Colon (tissue), 2 donors: ENCODE results near the gene GAK.

Experiments used
- FAIRE-seq: peaks from 2 replicates; lab custom pipeline; 2012; peaks lifted over from hg19 to GRCh38; lab: Jason Lieb, UNC
- donor health status: control.
- donor health status: control.

The GAK gene

DNA sequence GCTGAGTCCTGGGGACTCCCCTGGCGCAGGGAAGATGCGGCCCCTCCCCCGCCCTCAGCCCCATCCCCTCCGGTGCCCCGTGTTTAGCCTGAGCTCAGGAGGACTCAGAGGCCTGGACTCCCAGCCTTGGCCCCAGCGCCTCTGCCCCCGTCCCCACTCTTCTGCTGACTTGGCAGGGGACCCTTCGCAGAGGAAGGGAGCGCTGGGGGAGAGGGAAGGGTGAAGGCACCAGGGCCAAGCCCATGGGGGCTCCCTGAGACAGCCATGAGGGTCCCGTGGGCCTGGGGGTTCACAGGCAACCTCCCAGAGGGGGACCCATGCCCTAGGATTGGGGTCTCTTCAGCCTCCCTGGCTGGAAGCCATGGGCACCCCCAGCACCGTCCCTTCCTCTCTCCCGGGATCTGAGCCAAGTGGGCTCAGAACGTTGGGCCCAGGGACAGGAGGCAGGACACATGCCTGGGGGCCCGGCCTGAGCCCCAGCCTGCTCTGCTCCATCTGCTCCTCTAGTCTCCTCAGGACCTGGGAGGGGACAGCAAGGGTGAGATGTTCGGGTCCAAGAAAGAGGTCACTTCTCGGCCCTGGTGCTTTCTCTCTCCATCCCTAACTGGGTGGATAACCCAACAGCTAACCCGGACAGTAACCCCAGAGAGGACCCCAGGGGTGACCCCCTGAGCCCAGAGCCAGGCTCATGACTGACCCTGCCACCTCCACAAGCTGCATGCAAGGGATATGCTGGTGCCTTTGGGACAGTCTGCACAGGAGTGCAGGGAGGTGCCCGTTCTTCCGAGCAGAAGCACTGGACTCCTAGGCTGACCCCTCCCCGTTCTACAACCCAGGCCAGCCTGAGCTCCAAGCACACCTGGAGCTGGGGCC is 104.7 kb downstream of the GAK start:
- no peak for FAIRE-seq

- FAIRE-seq, result no peak
Observed at GRCh38 chr4:826508-827208, 105.5 kb downstream of the GAK start.

DNA sequence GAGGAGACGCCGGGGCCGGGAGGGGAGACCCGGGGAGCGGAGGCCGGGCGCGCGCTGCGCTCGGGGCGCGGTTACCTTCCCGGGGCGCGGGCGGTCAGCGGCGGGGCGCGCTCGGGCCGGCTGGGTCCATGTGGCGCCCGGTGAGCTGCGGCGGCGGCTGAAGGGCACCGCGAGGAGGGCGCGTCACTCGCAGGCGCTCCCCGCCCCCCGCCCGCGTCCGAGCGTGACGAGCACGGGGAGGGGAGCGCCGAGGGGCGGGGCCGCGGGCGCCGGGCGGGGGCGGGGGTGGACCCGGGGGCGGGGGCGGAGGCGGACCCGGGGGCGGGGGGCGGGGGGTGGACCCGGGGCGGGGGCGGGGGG is 106.2 kb downstream of the GAK start, which contains the start of gene CPLX1:
CPLX1 (minus strand) TSS at position 159 of the 360 bp plus-strand sequence. CDS start 1,607 bp downstream, outside the sequence.
- FAIRE-seq, result no peak

GRCh38 chr4:825063-825970 is 106.8 kb downstream of the GAK start:
- FAIRE-seq, result no peak

GRCh38 chr4:824461-825062 is 107.6 kb downstream of the GAK start:
- no peak for FAIRE-seq

DNA sequence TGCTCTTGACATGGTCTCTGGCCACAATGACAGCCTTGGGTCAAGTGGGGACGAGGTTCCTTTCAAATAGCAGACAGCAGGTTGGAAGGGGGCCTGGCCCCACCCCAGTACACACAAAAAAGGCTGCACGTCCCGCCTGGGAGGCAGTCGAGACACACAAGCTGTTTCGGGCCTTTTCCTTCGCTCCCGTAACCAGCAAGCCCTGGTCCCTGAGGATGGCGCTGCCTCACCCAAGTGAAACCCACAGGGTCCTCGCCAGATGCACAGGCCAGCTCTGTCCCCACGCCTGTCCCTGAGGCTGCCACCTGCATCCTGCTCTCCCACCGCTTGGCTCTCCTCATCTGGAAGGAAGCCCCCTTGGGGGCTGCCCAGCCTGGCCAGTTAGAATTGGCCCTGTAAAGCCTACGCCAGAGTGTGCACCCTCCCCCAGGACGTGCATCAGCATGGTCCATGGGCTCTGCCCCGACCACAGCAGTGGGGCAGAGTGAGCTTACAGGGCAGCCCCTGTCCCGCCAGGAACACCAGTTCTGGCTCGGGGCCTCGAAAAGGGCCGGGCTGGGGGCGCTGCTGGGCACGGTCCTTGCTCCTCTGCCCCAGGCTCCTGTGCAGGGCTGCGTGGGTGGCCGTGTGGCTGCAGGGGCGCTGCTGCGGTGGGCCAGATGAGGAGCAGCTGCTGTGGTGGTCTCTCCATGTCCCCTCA is 108.2 kb downstream of the GAK start:
- no peak for FAIRE-seq

DNA sequence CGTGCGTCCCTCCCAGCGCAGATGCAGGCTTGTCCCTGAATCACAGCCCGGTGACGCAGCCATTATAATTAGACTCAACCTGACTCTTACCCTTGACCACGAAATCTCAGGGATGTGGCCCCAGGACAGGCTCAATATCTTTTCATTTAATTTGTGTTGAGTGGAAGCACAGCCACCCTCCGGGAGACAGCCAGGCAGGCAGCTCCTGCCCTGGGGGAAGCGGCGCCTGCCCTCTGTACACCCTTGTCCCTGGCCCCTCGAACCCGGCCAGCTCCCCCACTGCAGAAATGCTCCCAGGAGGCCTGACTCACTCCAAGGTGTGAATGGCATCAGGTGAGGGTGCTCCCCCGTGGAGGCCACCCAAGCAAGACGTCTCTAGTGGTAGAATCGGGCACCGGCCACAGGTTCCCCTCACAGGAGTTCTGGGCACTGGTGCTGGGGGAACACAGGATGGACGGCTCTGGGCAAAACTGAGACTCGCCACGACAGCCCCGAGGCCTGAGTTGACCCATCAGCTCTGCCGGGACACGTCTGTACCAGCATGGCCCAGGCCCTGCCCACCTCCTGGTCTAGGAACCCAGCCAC is 108.8 kb downstream of the GAK start:
- FAIRE-seq, result no peak

- FAIRE-seq, result no peak
Observed at GRCh38 chr4:822361-823175, 109.5 kb downstream of the GAK start.

DNA sequence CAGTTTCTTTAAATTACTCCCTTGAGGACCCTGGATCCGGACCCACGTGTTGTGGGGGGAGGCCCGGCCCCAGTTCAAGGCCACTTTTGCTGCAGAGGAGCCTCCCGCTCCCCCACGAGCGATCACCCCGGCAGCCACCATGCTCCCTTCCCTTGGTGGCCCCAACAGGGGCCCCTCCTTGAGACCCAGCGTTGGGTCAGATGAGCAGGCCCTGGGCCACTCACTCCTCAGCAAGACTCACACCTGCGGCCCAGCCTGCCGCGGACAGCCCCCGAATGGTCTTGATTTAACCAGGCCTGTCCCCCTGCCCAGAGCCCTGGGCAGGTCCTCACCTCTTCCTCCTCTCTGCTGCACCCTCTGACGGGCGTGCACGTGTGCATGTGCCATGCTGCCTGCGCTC is 110.5 kb downstream of the GAK start:
- no peak for FAIRE-seq

DNA sequence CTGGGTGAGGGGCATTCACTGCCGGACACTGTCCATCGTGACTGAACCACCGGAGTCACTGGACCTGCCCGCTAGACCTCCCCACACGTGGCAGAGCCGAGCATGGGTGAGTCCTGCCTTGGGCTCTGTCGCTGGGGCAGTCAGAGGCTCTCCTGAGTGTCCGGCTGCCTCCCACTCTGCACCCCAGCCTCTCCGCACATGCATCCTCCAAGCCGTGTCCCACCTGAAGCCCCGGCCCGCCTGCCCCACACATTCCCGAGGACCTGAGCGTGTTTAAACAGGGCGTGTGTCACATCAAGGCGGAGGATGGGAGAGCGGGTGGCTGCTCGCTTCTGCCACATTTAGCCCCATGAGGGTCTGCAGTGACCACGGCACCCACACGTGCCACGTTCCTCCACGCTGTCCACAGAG is 110.9 kb downstream of the GAK start:
- no peak for FAIRE-seq

DNA sequence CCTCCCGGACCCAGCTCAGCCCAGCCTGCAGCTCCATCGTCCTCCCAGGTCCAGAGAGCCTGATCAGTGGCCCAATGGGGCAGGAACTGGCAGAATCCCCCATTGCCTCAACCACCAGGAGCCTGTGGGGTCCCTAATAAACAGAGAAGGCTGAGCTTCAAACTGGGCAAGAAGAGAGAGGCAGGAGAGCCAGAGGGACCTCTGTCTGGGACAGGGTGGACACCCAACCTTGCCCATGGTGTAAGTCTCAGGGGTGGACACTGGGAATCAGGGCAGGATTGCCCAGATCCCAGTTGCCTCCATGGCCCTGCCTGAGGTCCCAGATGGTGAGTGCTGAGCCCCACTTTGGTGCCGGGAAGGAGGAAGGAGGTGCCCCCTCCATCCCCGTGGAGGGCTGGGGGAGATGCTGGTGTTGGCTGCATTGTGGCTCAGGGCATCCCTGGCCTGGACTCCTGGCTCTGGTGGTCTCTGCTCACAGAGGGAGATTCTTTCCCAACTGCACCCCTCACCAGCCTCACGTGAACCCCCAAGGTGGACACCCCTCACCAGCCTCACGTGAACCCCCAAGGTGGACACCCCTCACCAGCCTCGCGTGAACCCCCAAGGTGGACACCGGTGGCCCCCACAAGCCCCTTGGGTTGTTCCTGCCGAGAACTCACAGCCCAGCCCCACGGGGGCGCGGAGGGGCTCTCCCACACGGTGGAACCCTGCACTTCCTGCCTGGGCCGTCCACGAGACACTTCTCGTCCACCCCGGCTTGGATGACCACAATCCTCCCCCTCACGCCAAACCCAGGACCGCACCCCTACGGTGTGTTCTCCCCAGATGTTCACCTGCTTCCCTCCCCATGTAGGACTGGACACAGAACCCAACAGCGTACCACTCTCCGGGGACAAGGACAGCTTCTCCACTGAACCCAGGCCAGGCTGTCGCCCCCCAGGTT is 111.6 kb downstream of the GAK start:
- no peak for FAIRE-seq

- FAIRE-seq, result no peak
Observed at GRCh38 chr4:819401-820229, 112.5 kb downstream of the GAK start.

DNA sequence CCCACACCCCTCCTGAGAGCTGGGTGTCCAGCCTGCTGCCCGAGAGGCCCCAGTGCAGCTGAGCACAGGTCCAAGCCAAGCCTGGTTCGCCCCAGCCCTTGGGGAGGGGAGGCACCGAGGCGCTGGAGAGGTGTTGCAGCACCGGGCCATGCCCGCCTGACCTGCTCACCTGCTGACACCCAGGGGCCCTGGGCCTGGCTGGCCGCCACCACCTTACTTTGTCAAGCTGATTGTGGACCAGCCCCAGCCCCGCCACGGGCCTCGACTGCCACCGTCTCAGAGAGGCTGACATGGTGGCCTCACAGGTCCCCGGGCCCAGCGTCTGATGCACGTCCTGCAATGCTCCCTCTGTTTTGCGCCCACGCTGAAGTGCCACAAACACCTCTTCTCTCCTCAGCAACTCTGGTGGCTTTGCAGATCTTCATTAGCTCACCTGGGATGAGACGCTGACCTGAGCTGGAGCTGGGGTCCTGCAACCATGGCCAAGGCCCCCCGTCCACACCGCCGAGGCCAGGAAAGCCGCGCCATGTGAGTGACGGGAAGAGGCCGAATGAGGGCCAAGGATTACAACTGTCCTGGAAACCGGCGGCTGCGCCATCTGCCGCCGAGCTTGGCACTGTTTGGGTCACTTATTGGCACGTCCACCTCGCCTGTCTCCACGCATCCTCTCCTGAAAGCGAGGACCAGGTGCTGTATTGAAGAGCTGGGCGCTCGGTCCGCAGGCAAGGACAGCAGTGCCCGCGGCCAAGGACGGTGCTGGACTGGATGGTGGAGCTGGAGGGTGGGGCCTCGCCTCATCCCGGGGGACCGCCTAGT is 113.8 kb downstream of the GAK start:
- FAIRE-seq, result no peak

- no peak for FAIRE-seq
Observed at GRCh38 chr4:815464-816146, 116.5 kb downstream of the GAK start.

DNA sequence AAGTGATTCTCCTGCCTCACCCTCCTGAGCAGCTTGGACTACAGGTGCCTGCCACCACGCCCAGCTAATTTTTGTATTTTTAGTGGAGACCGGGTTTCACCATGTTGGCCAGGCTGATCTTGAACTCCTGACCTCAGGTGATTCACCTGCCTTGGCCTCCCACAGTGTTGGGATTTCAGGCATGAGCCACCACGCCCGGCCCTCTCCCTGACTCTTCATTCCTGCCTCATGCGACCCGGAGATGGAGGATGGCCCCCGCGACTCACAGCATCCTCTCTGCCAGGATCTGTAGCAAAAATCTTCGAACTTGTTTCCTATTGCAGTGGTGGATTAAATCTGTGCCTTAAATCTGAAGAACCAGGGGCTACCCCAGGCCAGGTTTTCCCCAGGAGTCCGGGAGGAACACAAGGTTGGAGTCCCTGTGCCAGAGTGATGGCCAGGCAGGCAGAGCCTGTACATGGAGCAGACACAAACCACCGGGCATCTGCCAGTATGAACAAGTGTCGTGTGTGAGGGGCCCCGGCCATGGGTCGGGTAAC is 117.7 kb downstream of the GAK start:
- no peak for FAIRE-seq

GRCh38 chr4:813900-814299 is 118.2 kb downstream of the GAK start:
- no peak for FAIRE-seq
